Stimulated activated naive CD4-positive, alpha-beta T cell treated with Interleukin-2 at 50 U/mL for 16 hours (primary cell): Measurements from ENCODE around the gene OSTM1.
"Not testable (repeated sequence)": the region's sequence is repeated elsewhere in the genome, so short reads cannot be mapped to it uniquely, and the experiment has no call there.

Experiments
- DNase-seq: peaks from one replicate; lab custom pipeline; 2025; lab: John Stamatoyannopoulos, UW

Gene OSTM1

DNA sequence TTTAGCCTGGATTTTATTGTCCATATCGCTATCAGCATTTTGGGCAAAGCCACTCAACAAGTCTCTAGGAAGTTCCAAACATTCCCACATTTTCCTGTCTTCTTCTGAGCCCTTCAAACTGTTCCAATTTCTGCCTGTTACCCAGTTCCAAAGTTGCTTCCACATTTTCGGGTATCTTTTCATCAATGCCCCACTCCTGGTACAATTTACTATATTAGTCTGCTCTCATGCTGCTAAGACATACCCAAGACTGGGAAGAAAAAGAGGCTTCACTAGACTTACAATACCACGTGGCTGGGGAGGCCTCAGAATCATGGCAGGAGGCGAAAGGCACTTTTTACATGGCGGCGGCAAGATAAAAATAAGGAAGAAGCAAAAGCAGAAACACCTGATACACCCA, 58.3 kb downstream of the OSTM1 start:
- not testable (repeated sequence) for DNase-seq

DNA sequence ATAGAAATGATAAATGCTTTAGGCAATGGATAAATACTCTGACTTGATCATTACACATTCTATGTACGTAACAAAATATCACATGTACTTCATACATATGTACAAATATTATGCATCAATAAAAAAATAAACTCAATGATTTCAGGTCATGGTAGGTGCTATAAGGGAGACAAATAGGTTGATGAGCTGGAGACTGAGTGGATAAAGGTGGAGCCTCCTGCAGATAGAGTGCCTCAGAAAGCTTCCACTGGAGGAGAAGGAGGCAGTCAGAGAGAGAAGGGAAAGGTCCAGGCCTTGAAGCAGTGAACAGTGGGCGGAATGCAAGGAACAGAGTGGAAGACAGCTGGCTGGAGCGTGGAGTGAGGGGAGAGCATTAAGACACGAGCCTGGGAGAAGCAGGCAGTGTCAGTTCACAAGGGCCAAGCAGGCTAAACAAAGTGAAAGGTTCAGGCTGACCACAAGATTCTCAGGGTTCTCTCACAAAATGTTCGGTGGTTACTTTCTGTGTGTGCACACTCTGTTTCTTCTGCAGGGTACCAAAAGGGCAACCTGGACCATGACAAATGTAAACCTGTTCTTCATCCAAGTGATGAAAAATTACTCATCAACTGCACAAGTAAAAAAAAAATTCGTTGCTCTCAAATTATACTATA, 60.6 kb downstream of the OSTM1 start:
- no peak for DNase-seq

DNA sequence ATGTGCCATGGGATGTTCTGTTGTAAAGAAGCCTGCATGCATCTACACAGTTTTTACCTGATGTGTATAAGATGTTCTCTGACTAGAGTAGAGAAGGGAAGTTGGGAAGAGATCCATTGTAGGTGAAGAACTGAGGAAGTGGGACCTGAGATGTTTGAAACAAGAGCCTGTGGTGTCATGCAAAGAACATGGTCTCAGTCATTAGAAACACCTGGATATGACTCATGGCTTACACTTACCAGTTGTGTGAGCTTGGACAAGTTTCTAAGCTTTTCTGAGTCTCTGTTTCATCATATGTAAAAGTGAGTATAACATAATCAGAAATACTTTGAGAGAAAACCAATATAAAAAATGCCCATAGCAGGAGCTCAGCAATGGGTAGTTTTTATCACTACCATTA, 64.6 kb downstream of the OSTM1 start:
- no peak for DNase-seq

GRCh38 chr6:108009258-108009657, 65.3 kb downstream of the OSTM1 start:
- DNase-seq: not testable (repeated sequence)

DNA sequence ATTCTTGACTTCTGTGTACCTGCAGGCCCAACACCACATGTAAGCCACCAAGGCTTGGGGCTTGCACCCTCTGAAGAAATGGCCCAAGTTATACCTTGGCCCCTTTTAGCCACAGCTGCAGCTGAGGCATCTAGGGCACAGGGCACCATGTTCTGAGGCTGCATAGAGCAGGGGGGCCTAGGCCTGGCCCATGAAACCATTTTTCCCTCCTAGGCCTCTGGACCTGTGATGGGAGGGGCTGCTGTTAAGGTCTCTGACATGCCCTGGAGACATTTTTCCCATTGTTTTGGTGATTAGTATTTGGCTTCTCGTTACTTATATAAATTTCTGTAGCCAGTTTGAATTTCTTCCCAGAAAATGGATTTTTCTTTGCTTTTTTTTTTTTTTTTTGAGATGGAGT, 66.2 kb downstream of the OSTM1 start:
- no peak for DNase-seq

GRCh38 chr6:108005961-108006360, 68.6 kb downstream of the OSTM1 start:
- DNase-seq: no peak

- no peak for DNase-seq
These were observed 69.7 kb downstream of the OSTM1 start for GRCh38 chr6:108004861-108005260.

- DNase-seq: no peak
These were observed 71.9 kb downstream of the OSTM1 start for GRCh38 chr6:108002365-108003221.

DNA sequence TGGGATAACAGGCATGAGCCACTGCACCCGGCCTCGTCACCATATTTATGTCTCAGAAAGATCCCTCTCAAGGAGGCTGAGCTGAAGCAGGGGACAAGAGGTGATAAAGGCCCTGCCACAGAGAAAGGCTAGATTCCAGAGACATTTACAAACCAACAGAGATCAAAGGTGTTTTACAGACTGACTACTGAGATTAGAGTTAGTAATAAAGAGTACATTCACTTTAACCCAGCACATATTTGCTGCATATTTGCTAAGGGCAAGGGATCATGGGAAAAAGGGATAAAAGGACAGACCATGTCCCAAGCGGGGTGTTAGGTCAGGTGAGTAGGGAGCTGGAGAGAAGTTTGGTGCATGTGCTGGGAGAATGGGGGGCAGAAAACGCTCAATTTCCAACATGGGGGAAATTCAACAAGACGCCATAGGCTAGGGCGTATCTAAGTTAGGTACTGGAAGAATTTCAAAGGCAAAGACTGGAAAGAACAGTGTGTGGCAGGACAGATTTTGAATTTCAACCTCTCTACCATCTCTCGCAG, 72.8 kb downstream of the OSTM1 start:
- no peak for DNase-seq

- DNase-seq: not testable (repeated sequence)
These were observed 74.3 kb downstream of the OSTM1 start for GRCh38 chr6:108000259-108000658.

DNA sequence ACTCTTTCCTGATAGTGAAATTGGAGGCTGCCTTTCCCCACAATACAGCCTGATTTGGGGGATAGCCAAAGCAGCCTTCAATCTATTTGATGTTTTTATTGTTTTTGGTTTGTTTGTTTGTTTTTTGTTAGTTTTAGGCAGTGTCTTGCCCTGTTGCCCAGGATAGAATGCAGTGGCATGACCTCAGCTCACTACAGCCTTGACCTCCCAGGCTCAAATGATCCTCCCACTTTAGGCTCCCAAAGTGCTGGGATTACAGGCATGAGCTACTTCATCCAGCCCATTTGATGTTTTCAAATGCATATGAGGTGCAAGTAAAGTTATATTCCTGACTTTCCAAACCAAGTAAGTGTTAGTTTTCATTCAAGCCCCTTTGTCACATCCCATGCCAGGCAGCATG, 75.2 kb downstream of the OSTM1 start:
- no peak for DNase-seq

DNA sequence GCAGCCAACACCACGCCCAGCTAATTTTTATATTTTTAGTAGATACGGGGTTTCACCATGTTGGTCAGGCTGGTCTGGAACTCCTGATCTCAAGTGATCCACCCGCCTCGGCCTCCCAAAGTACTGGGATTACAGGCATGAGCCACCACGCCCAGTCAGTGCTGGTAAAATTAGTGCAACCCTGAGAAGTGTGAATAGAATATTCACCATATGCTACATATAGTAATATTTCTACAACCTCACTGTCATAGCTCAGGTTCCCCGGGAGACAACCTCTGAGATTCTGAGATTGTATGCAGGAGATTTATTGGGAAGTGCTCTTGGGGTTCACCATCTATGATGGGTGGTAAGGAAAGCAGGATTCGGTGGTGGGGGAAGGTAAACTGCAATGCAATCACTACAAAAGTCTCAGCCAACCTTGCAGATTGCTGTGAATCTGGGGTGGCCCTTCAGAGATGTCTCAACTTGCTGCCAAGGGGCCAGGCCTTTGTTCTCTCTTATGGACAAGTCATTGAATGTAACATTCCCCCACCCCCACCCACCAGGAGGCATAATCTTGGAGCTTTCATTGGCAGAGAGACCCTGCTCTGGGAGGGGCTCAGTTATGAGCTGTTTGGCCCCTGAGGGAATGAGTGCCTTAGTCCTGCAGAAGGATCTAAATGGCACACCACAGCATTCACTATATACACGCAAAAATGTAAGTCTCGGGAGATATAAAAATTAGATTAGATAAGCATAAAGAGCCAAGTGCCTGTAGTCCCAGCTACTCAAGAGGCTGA, 82.6 kb downstream of the OSTM1 start:
- no peak for DNase-seq
